C4-2B (cell line): ENCODE measurements around the gene TYW1.
"Not testable (repeated sequence)": the region's sequence is repeated elsewhere in the genome, so short reads cannot be mapped to it uniquely, and the experiment has no call there.

ENCODE experiments used
- ZFX ChIP-seq: fragments of 450-650 bp; IDR thresholded peaks from 2 replicates; pipeline ENCODE4 v1.6.1; 2017
- TF ChIP-seq, protein P1 (sequence below): fragments of 450-650 bp; conservative IDR thresholded peaks from 2 replicates; pipeline ENCODE4 v1.5.1; 2017; ENCODE audit warnings: mild to moderate bottlenecking

GRCh38 chr7:67176730-67177129 is 180.1 kb downstream of the TYW1 start:
- TF ChIP-seq, protein P1, sequence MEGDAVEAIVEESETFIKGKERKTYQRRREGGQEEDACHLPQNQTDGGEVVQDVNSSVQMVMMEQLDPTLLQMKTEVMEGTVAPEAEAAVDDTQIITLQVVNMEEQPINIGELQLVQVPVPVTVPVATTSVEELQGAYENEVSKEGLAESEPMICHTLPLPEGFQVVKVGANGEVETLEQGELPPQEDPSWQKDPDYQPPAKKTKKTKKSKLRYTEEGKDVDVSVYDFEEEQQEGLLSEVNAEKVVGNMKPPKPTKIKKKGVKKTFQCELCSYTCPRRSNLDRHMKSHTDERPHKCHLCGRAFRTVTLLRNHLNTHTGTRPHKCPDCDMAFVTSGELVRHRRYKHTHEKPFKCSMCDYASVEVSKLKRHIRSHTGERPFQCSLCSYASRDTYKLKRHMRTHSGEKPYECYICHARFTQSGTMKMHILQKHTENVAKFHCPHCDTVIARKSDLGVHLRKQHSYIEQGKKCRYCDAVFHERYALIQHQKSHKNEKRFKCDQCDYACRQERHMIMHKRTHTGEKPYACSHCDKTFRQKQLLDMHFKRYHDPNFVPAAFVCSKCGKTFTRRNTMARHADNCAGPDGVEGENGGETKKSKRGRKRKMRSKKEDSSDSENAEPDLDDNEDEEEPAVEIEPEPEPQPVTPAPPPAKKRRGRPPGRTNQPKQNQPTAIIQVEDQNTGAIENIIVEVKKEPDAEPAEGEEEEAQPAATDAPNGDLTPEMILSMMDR: peak; percentile 22
- not testable (repeated sequence) for TF ChIP-seq ZFX
